Smooth muscle cell (in vitro differentiated cells): ENCODE data around the gene TLR2. TPM values are rescaled to one million over a fixed set of nuclear protein-coding genes. Genes with fewer than 3 reads are reported as not detected.

Source experiments
- DNase-seq: peaks from one replicate; lab custom pipeline; 2025; ENCODE audit not compliant: unreplicated experiment; lab: John Stamatoyannopoulos, UW
- H2AFZ ChIP-seq: fragments of 200-600 bp; sonication (generic); 2 replicates; pipeline ENCODE4 v1.6.0; 2016; ENCODE audit warnings: antibody characterized with exemption, low read depth, mild to moderate bottlenecking
- H3F3A ChIP-seq: fragments of 200-600 bp; sonication (generic); 2 replicates; pipeline ENCODE4 v1.6.0; 2017; ENCODE audit warnings: antibody characterized with exemption, low read depth
- H3K27ac ChIP-seq: fragments of 200-600 bp; sonication (generic); 2 replicates; pipeline ENCODE4 v1.5.1; 2016; ENCODE audit warnings: low read depth, mild to moderate bottlenecking
- H3K27me3 ChIP-seq: fragments of 200-600 bp; sonication (generic); 2 replicates; pipeline ENCODE4 v1.6.1; 2016; ENCODE audit warnings: low read depth, mild to moderate bottlenecking
- H3K36me3 ChIP-seq: fragments of 200-600 bp; sonication (generic); 2 replicates; pipeline ENCODE4 v1.5.1; 2016; ENCODE audit warnings: low read depth
- H3K4me1 ChIP-seq: fragments of 200-600 bp; sonication (generic); 2 replicates; pipeline ENCODE4 v1.5.1; 2016; ENCODE audit warnings: low read depth
- H3K4me2 ChIP-seq: fragments of 200-600 bp; sonication (generic); 2 replicates; pipeline ENCODE4 v1.6.0; 2016; ENCODE audit warnings: mild to moderate bottlenecking
- H3K4me3 ChIP-seq: fragments of 200-600 bp; sonication (generic); 2 replicates; pipeline ENCODE4 v1.5.1; 2016; ENCODE audit warnings: mild to moderate bottlenecking
- H3K79me2 ChIP-seq: fragments of 200-600 bp; sonication (generic); 2 replicates; pipeline ENCODE4 v1.6.0; 2016; ENCODE audit warnings: low read depth, mild to moderate bottlenecking
- H3K9ac ChIP-seq: fragments of 200-600 bp; sonication (generic); 2 replicates; pipeline ENCODE4 v1.6.0; 2016; ENCODE audit warnings: low read depth
- H3K9me3 ChIP-seq: fragments of 200-600 bp; sonication (generic); replicated peaks from 2 replicates; pipeline ENCODE4 v1.5.1; 2016; ENCODE audit warnings: low read depth
- H4K20me1 ChIP-seq: fragments of 200-600 bp; sonication (generic); 2 replicates; pipeline ENCODE4 v1.6.0; 2016; ENCODE audit warnings: low read depth
- WGBS: methylation state at CpG from one replicate; pipeline ENCODE4 v1.1.7; 2016; ENCODE audit warnings: low lambda C conversion rate; 5-methylcytosine and 5-hydroxymethylcytosine counted together
- polyA plus RNA-seq: library from polyadenylated mRNA; unstranded; fragments of >200 nt; fragmentation: Nextera tagmentation; extraction: Ambion mirVana; gene quantifications from 2 replicates; pipeline ENCODE4 v1.2.1, GENCODE V29; 2016
- total RNA-seq: library from RNA; depleted of rRNA; stranded (reverse); fragments of >200 nt; gene quantifications from 2 replicates; pipeline ENCODE4 v1.2.3, GENCODE V29; 2014
- TF ChIP-seq, protein P1 (sequence below): fragments of 200-600 bp; sonication (generic); IDR thresholded peaks from 2 replicates; pipeline ENCODE4 v1.5.1; 2017; ENCODE audit warnings: borderline replicate concordance, mild to moderate bottlenecking, antibody characterized with exemption; ENCODE audit not compliant: insufficient read depth, poor library complexity, severe bottlenecking

Gene TLR2
- total and polyA plus RNA-seq, 2 experiments from 2014 or later, result not detected

DNA sequence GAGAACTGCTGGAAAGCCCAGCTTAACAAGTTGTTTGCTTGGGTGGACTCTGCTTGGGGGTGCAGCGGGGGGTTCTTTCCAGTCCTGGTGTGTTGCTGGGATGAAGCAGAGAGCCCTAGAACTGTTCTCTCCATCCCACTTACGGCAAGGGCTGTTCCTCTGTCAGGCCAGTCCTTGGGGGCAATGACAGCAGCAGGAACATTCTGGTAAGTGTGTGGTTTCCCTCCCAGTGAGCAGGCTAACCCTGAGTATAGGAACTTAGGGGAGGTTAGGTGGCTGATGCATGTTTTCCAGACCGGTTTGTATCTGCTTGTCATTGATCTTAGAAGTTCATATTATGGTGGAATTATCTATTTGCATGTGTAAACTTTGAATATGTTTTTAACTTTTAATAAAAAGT, 46.9 kb upstream of the TLR2 start:
- no peak overlapping the region for H3K4me2 ChIP-seq
- TF ChIP-seq, protein P1, sequence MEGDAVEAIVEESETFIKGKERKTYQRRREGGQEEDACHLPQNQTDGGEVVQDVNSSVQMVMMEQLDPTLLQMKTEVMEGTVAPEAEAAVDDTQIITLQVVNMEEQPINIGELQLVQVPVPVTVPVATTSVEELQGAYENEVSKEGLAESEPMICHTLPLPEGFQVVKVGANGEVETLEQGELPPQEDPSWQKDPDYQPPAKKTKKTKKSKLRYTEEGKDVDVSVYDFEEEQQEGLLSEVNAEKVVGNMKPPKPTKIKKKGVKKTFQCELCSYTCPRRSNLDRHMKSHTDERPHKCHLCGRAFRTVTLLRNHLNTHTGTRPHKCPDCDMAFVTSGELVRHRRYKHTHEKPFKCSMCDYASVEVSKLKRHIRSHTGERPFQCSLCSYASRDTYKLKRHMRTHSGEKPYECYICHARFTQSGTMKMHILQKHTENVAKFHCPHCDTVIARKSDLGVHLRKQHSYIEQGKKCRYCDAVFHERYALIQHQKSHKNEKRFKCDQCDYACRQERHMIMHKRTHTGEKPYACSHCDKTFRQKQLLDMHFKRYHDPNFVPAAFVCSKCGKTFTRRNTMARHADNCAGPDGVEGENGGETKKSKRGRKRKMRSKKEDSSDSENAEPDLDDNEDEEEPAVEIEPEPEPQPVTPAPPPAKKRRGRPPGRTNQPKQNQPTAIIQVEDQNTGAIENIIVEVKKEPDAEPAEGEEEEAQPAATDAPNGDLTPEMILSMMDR, result no peak
- H3F3A ChIP-seq, result no peaks in the 10 kb centered on the region
- H3K27me3 ChIP-seq, result no peaks in the 10 kb centered on the region
- H2AFZ ChIP-seq, result no peak overlapping the region
- H3K27ac ChIP-seq, result no peak overlapping the region
- H3K9me3 ChIP-seq, result no peaks in the 10 kb centered on the region
- no peaks in the 10 kb centered on the region for H3K79me2 ChIP-seq
- DNase-seq, result no peak
- H3K36me3 ChIP-seq, result no peaks in the 10 kb centered on the region
- H4K20me1 ChIP-seq, result no peaks in the 10 kb centered on the region
- H3K4me1 ChIP-seq, result no peaks in the 10 kb centered on the region
- no peak overlapping the region for H3K4me3 ChIP-seq
- 96% methylated on average over 3 of the region's 3 CpGs for WGBS
- H3K9ac ChIP-seq, result no peak overlapping the region

DNA sequence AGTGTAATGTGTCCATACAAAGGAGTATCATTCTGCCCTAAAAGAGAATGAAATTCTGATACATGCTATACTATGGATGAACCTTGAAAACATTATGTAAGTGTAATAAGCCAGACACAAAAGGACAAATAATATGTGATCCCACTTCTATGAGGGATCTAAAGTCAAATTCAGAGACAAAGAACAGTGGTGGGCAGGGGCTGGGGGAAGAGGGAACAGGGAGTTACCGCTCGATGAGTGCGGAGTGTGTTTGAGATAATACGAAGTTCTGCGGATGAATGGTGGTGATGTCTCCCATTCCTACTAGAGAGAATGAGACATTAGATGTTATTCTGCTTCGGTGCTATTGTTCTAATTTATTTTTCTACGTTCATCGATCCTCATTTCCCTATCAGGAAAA, 46.1 kb upstream of the TLR2 start:
- H3K27ac ChIP-seq, result no peak overlapping the region
- no peak overlapping the region for H3K4me2 ChIP-seq
- no peaks in the 10 kb centered on the region for H3K27me3 ChIP-seq
- 96% methylated on average over 8 of the region's 8 CpGs for WGBS
- no peaks in the 10 kb centered on the region for H4K20me1 ChIP-seq
- no peaks in the 10 kb centered on the region for H3K36me3 ChIP-seq
- no peak overlapping the region for H3K9ac ChIP-seq
- no peak for DNase-seq
- no peak overlapping the region for H3K4me3 ChIP-seq
- no peaks in the 10 kb centered on the region for H3F3A ChIP-seq
- H3K4me1 ChIP-seq, result no peaks in the 10 kb centered on the region
- no peaks in the 10 kb centered on the region for H3K79me2 ChIP-seq
- TF ChIP-seq, protein P1, result no peak
- no peaks in the 10 kb centered on the region for H3K9me3 ChIP-seq
- no peak overlapping the region for H2AFZ ChIP-seq

DNA sequence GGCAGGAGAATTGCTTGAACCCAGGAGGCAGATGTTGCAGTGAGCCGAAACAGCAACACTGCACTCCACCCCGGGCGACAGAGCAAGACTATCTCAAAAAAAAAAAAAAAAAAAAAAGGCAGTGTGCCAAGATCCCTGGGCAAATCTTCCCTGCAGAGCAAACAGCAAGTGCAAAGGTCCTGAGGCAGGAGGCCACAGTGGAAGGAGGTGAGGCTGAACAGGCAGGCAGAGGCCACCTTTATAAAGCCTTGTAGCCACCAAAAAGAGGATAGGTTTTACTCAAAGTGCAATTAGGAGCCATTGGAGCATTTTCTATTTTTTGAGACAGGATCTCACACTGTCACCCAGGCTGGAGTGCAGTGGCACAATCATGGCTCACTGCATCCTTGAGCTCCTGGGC, 45.1 kb upstream of the TLR2 start:
- Histone ChIP-seq H3K4me2 (no peak overlapping the region), H3K27ac (no peak overlapping the region), H4K20me1 (no peaks in the 10 kb centered on the region), H2AFZ (no peak overlapping the region), H3K9ac (no peak overlapping the region), H3K4me1 (no peaks in the 10 kb centered on the region), H3K9me3 (no peaks in the 10 kb centered on the region), H3K79me2 (no peaks in the 10 kb centered on the region), H3K4me3 (no peak overlapping the region), H3K27me3 (no peaks in the 10 kb centered on the region), H3F3A (no peaks in the 10 kb centered on the region), H3K36me3 (no peaks in the 10 kb centered on the region)
- 97% methylated on average over 3 of the region's 3 CpGs for WGBS
- DNase-seq, result no peak
- TF ChIP-seq, protein P1, result no peak
